HCT116 (cell line): ENCODE data around the gene MEAF6.

Experiments used
- ATF3 ChIP-seq: IDR thresholded peaks from 2 replicates; pipeline ENCODE4 v1.6.1; 2012
- CTCF ChIP-seq, 3 experiments: fragments of 200-600 bp in 1 of 3; sonication (generic) in 1 of 3; IDR thresholded peaks in 2 of 3; conservative IDR thresholded peaks in 1 of 3; 2 replicates each; pipeline ENCODE4 v1.5.1; 2012 to 2017; ENCODE audit warnings: low read depth in 2 of 3, low read length in 2 of 3, antibody characterized with exemption in 1 of 3, borderline replicate concordance in 1 of 3, control low read depth in 1 of 3, mild to moderate bottlenecking in 1 of 3, mixed read lengths in 1 of 3, mixed run types in 1 of 3, moderate library complexity in 1 of 3; ENCODE audit not compliant: insufficient read depth in 1 of 3
- EZH2 ChIP-seq: fragments of 200-600 bp; sonication (generic); IDR thresholded peaks from 2 replicates; pipeline ENCODE4 v1.6.1; 2017; ENCODE audit warnings: antibody characterized with exemption, mixed run types
- JUND ChIP-seq: IDR thresholded peaks from 2 replicates; pipeline ENCODE4 v1.6.1; 2012
- MAX ChIP-seq: IDR thresholded peaks from 2 replicates; pipeline ENCODE4 v1.6.1; 2012
- POLR2A ChIP-seq: IDR thresholded peaks from 2 replicates; pipeline ENCODE4 v1.7.0; 2011; ENCODE audit warnings: borderline replicate concordance; ENCODE audit not compliant: insufficient read depth, insufficient read length; ENCODE audit errors: extremely low read depth
- RAD21 ChIP-seq: IDR thresholded peaks from 2 replicates; pipeline ENCODE4 v1.6.1; 2012; ENCODE audit warnings: low read depth, mild to moderate bottlenecking
- SP1 ChIP-seq: IDR thresholded peaks from 2 replicates; pipeline ENCODE4 v1.6.1; 2012; ENCODE audit warnings: low read depth
- TCF7L2 ChIP-seq: IDR thresholded peaks from 2 replicates; pipeline ENCODE4 v1.7.0; 2011; ENCODE audit warnings: borderline replicate concordance, inconsistent platforms; ENCODE audit not compliant: insufficient read depth, insufficient read length; ENCODE audit errors: extremely low read depth
- ZBTB33 ChIP-seq: IDR thresholded peaks from 2 replicates; pipeline ENCODE4 v1.6.1; 2011; ENCODE audit warnings: mild to moderate bottlenecking, low read length, moderate library complexity; ENCODE audit not compliant: insufficient replicate concordance; ENCODE audit errors: extremely low read depth

- TF ChIP-seq CTCF (IDR thresholded peaks at IDR 0.05 in 2 of 3, conservative IDR thresholded peaks at IDR 0.05 in 1 of 3; ENCODE audit: borderline replicate concordance in 1 of 3, insufficient read depth in 1 of 3, low read depth in 2 of 3, low read length in 2 of 3), result no peak
- TF ChIP-seq MAX, result no peak
- no peak for TF ChIP-seq TCF7L2
- no peak for TF ChIP-seq ZBTB33
- no peak for TF ChIP-seq ATF3
- TF ChIP-seq POLR2A, result no peak
- TF ChIP-seq SP1, result no peak
- TF ChIP-seq EZH2, result no peak
- no peak for TF ChIP-seq JUND
- TF ChIP-seq RAD21, result no peak
These were observed 30.8 kb downstream of the MEAF6 start for GRCh38 chr1:37483785-37484184.
